Neutrophil (primary cell): ENCODE measurements around the gene AKAP8.

Experiments
- H3K27ac ChIP-seq: fragments of 200-600 bp; sonication (generic); 2 replicates; pipeline ENCODE4 v1.5.1; 2016; ENCODE audit warnings: mild to moderate bottlenecking, moderate library complexity
- H3K27me3 ChIP-seq: fragments of 200-600 bp; sonication (generic); 2 replicates; pipeline ENCODE4 v1.6.0; 2016; ENCODE audit warnings: mild to moderate bottlenecking
- H3K36me3 ChIP-seq: fragments of 200-600 bp; sonication (generic); 2 replicates; pipeline ENCODE4 v1.5.1; 2017
- H3K4me1 ChIP-seq, 2 experiments: fragments of 200-600 bp in 1 of 2; sonication (generic) in 1 of 2; 1 replicate in 1 of 2; 2 replicates in 1 of 2; pipeline versions ENCODE4 v1.5.1 to v1.6.1; 2013 to 2016; ENCODE audit warnings: low read depth in 1 of 2, low read length in 1 of 2, mild to moderate bottlenecking in 1 of 2, moderate library complexity in 1 of 2; ENCODE audit not compliant: control insufficient read depth in 1 of 2, insufficient read depth in 1 of 2
- H3K4me3 ChIP-seq, 2 experiments: fragments of 200-600 bp in 1 of 2; sonication (generic) in 1 of 2; 1 replicate in 1 of 2; 2 replicates in 1 of 2; pipeline ENCODE4 v1.5.1; 2013 to 2016; ENCODE audit warnings: low read depth in 1 of 2, low read length in 1 of 2, mild to moderate bottlenecking in 1 of 2, moderate library complexity in 1 of 2
- H3K9me3 ChIP-seq: fragments of 200-600 bp; sonication (generic); 2 replicates; pipeline ENCODE4 v1.5.1; 2016
- CTCF ChIP-seq: fragments of 200-600 bp; sonication (generic); IDR thresholded peaks from 2 replicates; pipeline ENCODE4 v1.5.1; 2016; ENCODE audit warnings: antibody characterized with exemption

Gene AKAP8

GRCh38 chr19:15424692-15425272, 45.2 kb upstream of the AKAP8 start:
- no peaks in the 10 kb centered on the region for H3K9me3 ChIP-seq
- no peaks in the 10 kb centered on the region for H3K4me1 ChIP-seq
- H3K27ac ChIP-seq = no peak overlapping the region
- H3K36me3 ChIP-seq = peaks cover 79% of the 10 kb centered on the region
- H3K27me3 ChIP-seq = no peaks in the 10 kb centered on the region
- no peak overlapping the region for H3K4me3 ChIP-seq
- TF ChIP-seq CTCF = no peak

- no peak for TF ChIP-seq CTCF
- no peak overlapping the region for H3K4me3 ChIP-seq
- H3K9me3 ChIP-seq = no peaks in the 10 kb centered on the region
- H3K4me1 ChIP-seq = peaks cover 6% of the 10 kb centered on the region in 2 experiments
- no peaks in the 10 kb centered on the region for H3K27me3 ChIP-seq
- peaks cover 72% of the 10 kb centered on the region for H3K36me3 ChIP-seq
- H3K27ac ChIP-seq = no peak overlapping the region
Observed at GRCh38 chr19:15424121-15424520, 44.5 kb upstream of the AKAP8 start.

- H3K4me3 ChIP-seq = no peak overlapping the region
- no peaks in the 10 kb centered on the region for H3K9me3 ChIP-seq
- TF ChIP-seq CTCF = no peak
- H3K36me3 ChIP-seq = peaks cover 62% of the 10 kb centered on the region
- H3K4me1 ChIP-seq = peaks cover 8 to 9% of the 10 kb centered on the region in 2 experiments
- H3K27me3 ChIP-seq = no peaks in the 10 kb centered on the region
- no peak overlapping the region for H3K27ac ChIP-seq
Observed at GRCh38 chr19:15423130-15423529, 43.5 kb upstream of the AKAP8 start.

- TF ChIP-seq CTCF = no peak
- no peak overlapping the region for H3K4me3 ChIP-seq
- H3K27me3 ChIP-seq = no peaks in the 10 kb centered on the region
- H3K9me3 ChIP-seq = no peaks in the 10 kb centered on the region
- H3K27ac ChIP-seq = no peak overlapping the region
- H3K4me1 ChIP-seq = peaks cover 15% of the 10 kb centered on the region in 2 experiments
- H3K36me3 ChIP-seq = peaks cover 56% of the 10 kb centered on the region
Observed at GRCh38 chr19:15422296-15423075, 42.9 kb upstream of the AKAP8 start.

GRCh38 chr19:15421721-15422260, 42.2 kb upstream of the AKAP8 start:
- Histone ChIP-seq H3K36me3 (peaks cover 49% of the 10 kb centered on the region), H3K4me1 (peaks cover 22% of the 10 kb centered on the region in 2 experiments)
- TF ChIP-seq CTCF = no peak

More at GRCh38 chr19:15421721-15422260, 42.2 kb upstream of the AKAP8 start:
- no peak overlapping the region for H3K27ac ChIP-seq
- H3K4me3 ChIP-seq = no peak overlapping the region
- H3K27me3 ChIP-seq = no peaks in the 10 kb centered on the region
- H3K9me3 ChIP-seq = no peaks in the 10 kb centered on the region
